Liver (tissue), 9 donors: ENCODE data around the gene CEMIP. TPM values are rescaled to one million over a fixed set of nuclear protein-coding genes. Genes with fewer than 3 reads are reported as not detected.

Source experiments
- DNase-seq: peaks from one replicate; pipeline ENCODE4 v3.0.0-alpha.2; 2017; ENCODE audit warnings: low spot score
- H3K27ac ChIP-seq, 2 donors: one replicate each; pipeline ENCODE4 v1.7.0; 2013; ENCODE audit warnings: inconsistent platforms in 2 of 2, low read length in 2 of 2, control low read depth in 1 of 2, low read depth in 1 of 2, mild to moderate bottlenecking in 1 of 2
- H3K27me3 ChIP-seq, 4 donors: one replicate each; pipeline versions ENCODE4 v1.6.1 to v1.7.0; 2013; ENCODE audit warnings: low read length in 3 of 4, inconsistent platforms in 1 of 4, mild to moderate bottlenecking in 1 of 4, moderate library complexity in 1 of 4; ENCODE audit not compliant: control insufficient read depth in 4 of 4, insufficient read depth in 4 of 4
- H3K36me3 ChIP-seq, 4 donors: one replicate each; pipeline versions ENCODE4 v1.6.1 to v1.7.0; 2013; ENCODE audit warnings: low read length in 3 of 4, mild to moderate bottlenecking in 3 of 4, low read depth in 1 of 4, moderate library complexity in 1 of 4; ENCODE audit not compliant: control insufficient read depth in 4 of 4, insufficient read depth in 3 of 4
- H3K4me1 ChIP-seq, 4 donors: one replicate each; pipeline versions ENCODE4 v1.6.1 to v1.7.0; 2013; ENCODE audit warnings: low read length in 3 of 4, mild to moderate bottlenecking in 3 of 4, moderate library complexity in 1 of 4; ENCODE audit not compliant: control insufficient read depth in 4 of 4, insufficient read depth in 4 of 4
- H3K4me3 ChIP-seq, 3 donors: one replicate each; pipeline versions ENCODE4 v1.6.1 to v1.7.0; 2013; ENCODE audit warnings: low read length in 3 of 3, control low read depth in 1 of 3, low read depth in 1 of 3, mild to moderate bottlenecking in 1 of 3
- H3K9ac ChIP-seq, 2 donors: one replicate each; pipeline ENCODE4 v1.7.0; 2013; ENCODE audit warnings: low read length in 2 of 2, mild to moderate bottlenecking in 2 of 2, moderate library complexity in 2 of 2, control low read depth in 1 of 2, low read depth in 1 of 2
- H3K9me3 ChIP-seq, 4 donors: one replicate each; pipeline versions ENCODE4 v1.6.1 to v1.7.0; 2013; ENCODE audit warnings: low read length in 3 of 4; ENCODE audit not compliant: control insufficient read depth in 4 of 4
- ATF3 ChIP-seq: IDR thresholded peaks from 2 replicates; pipeline ENCODE4 v1.6.1; 2016; ENCODE audit warnings: antibody characterized with exemption
- CTCF ChIP-seq: fragments of 150-350 bp; IDR thresholded peaks from 2 replicates; pipeline ENCODE4 v1.5.1; 2017; ENCODE audit warnings: improper control_type of control experiment, low read depth, low read length; ENCODE audit not compliant: missing input control
- EGR1 ChIP-seq, 2 donors: IDR thresholded peaks; 2 replicates each; pipeline ENCODE4 v1.6.1; 2016 to 2018; ENCODE audit warnings: antibody characterized with exemption in 2 of 2, low read depth in 2 of 2
- FOXA1 ChIP-seq: IDR thresholded peaks from 2 replicates; pipeline ENCODE4 v1.6.1; 2016; ENCODE audit warnings: antibody characterized with exemption
- FOXA2 ChIP-seq: IDR thresholded peaks from 2 replicates; pipeline ENCODE4 v1.6.1; 2016; ENCODE audit warnings: antibody characterized with exemption
- GABPA ChIP-seq, 2 donors: IDR thresholded peaks in 1 of 2; conservative IDR thresholded peaks in 1 of 2; 2 replicates each; pipeline ENCODE4 v1.6.1; 2016; ENCODE audit warnings: antibody characterized with exemption in 2 of 2, mild to moderate bottlenecking in 1 of 2, moderate library complexity in 1 of 2
- HNF4A ChIP-seq, 2 donors: conservative IDR thresholded peaks; 2 replicates each; pipeline ENCODE4 v1.6.1; 2016; ENCODE audit warnings: antibody characterized with exemption in 2 of 2, mild to moderate bottlenecking in 2 of 2
- HNF4G ChIP-seq: IDR thresholded peaks from 2 replicates; pipeline ENCODE4 v1.6.1; 2016; ENCODE audit warnings: antibody characterized with exemption
- JUND ChIP-seq, 2 donors: IDR thresholded peaks; 2 replicates each; pipeline ENCODE4 v1.6.1; 2016; ENCODE audit warnings: antibody characterized with exemption in 2 of 2
- MAX ChIP-seq: IDR thresholded peaks from 2 replicates; pipeline ENCODE4 v1.6.1; 2016; ENCODE audit warnings: antibody characterized with exemption
- NR2F2 ChIP-seq: IDR thresholded peaks from 2 replicates; pipeline ENCODE4 v1.6.1; 2016; ENCODE audit warnings: antibody characterized with exemption
- RAD21 ChIP-seq, 2 donors: IDR thresholded peaks; 2 replicates each; pipeline ENCODE4 v1.6.1; 2016; ENCODE audit warnings: antibody characterized with exemption in 2 of 2, mild to moderate bottlenecking in 2 of 2
- REST ChIP-seq: IDR thresholded peaks from 2 replicates; pipeline ENCODE4 v1.6.1; 2016; ENCODE audit warnings: antibody characterized with exemption, mild to moderate bottlenecking
- RXRA ChIP-seq, 2 donors: IDR thresholded peaks; 2 replicates each; pipeline ENCODE4 v1.6.1; 2017 to 2018; ENCODE audit warnings: antibody characterized with exemption in 2 of 2, mild to moderate bottlenecking in 1 of 2
- SP1 ChIP-seq: IDR thresholded peaks from 2 replicates; pipeline ENCODE4 v1.6.1; 2018; ENCODE audit warnings: antibody characterized with exemption, mild to moderate bottlenecking
- TAF1 ChIP-seq: conservative IDR thresholded peaks from 2 replicates; pipeline ENCODE4 v1.6.1; 2016; ENCODE audit warnings: antibody characterized with exemption, mild to moderate bottlenecking
- YY1 ChIP-seq: IDR thresholded peaks from 2 replicates; pipeline ENCODE4 v1.6.1; 2016; ENCODE audit warnings: antibody characterized with exemption, mild to moderate bottlenecking
- ZBTB33 ChIP-seq: IDR thresholded peaks from 2 replicates; pipeline ENCODE4 v1.6.1; 2016; ENCODE audit warnings: antibody characterized with exemption
- WGBS: extraction: QIAGEN DNeasy Blood & Tissue Kit; methylation state at CpG from one replicate; pipeline ENCODE4 v1.1.7; 2013; 5-methylcytosine and 5-hydroxymethylcytosine counted together
- polyA plus RNA-seq, 2 donors: library from polyadenylated mRNA; stranded (reverse) in 1 of 2; unstranded in 1 of 2; fragments of 200-250 nt in 1 of 2; fragments of >200 nt in 1 of 2; fragmentation: Nextera tagmentation in 1 of 2; extraction: Ambion mirVana in 1 of 2; gene quantifications; one replicate each; pipeline versions ENCODE4 v1.2.1 to v1.2.3, GENCODE V29; 2013 to 2015
- total RNA-seq, 2 donors: library from RNA; depleted of rRNA; stranded (reverse); fragments of >200 nt; gene quantifications; one replicate each; pipeline ENCODE4 v1.2.3, GENCODE V29; 2014
- donor health status: healthy.
- donor health status: healthy.
- donor health status: healthy.
- donor health status: healthy.
- donor health status: healthy.

Gene CEMIP
- total and polyA plus RNA-seq, 4 donors, result under 0.01 to 0.89 (median 0.21) TPM

- TF ChIP-seq HNF4G (no peak), GABPA (IDR thresholded peaks at IDR 0.05 in 1 of 2, conservative IDR thresholded peaks at IDR 0.05 in 1 of 2) (no peak), NR2F2 (no peak), SP1 (no peak), JUND (IDR thresholded peaks at IDR 0.05) (no peak), ZBTB33 (no peak), FOXA2 (no peak), TAF1 (no peak), REST (no peak), RXRA (IDR thresholded peaks at IDR 0.05) (no peak), CTCF (peak; percentile 28), FOXA1 (no peak), RAD21 (IDR thresholded peaks at IDR 0.05) (peak; percentile 57 to 78), YY1 (no peak), EGR1 (IDR thresholded peaks at IDR 0.05; ENCODE audit: low read depth in 2 of 2) (no peak), HNF4A (conservative IDR thresholded peaks at IDR 0.05) (no peak), MAX (no peak), ATF3 (no peak)
- no peaks in the 10 kb centered on the region for H3K27me3 ChIP-seq
- peaks cover 1 to 23% (median 18%) of the 10 kb centered on the region in 4 donors for H3K36me3 ChIP-seq
- H3K9me3 ChIP-seq, result no peaks in the 10 kb centered on the region
- DNase-seq, result peak; percentile 61
- WGBS, result 66% methylated on average over 7 of the region's 7 CpGs
- no peaks in the 10 kb centered on the region for H3K4me1 ChIP-seq
- H3K9ac ChIP-seq, result no peak overlapping the region
- H3K4me3 ChIP-seq, result no peak overlapping the region
- no peak overlapping the region for H3K27ac ChIP-seq
These were observed 198.5 kb downstream of the CEMIP start for GRCh38 chr15:80977627-80978036.
